Measurements from ENCODE around the gene CRISPLD2.
"Not testable (repeated sequence)": the region's sequence is repeated elsewhere in the genome, so short reads cannot be mapped to it uniquely, and the experiment has no call there.

CRISPLD2 gene

DNA sequence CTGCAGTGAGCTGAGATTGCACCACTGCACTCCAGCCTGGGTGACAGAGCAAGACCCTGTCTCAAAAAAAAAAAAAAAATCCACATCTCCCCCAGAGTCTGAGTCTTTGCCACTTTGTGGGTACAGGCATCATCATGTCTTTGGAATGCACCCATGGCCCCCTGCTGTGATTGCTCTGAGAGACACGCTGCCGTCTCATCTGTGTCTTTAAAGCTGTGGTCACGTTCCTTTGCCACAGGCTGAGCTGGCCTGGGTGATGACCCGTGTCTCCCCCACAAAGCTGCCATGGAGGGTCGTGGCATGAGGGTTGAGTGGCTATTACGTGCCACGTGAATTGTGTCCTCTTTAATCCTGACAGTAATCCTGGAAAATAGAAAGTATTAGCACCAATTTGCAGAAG, 20.2 kb downstream of the CRISPLD2 start:
- no peak for DNase-seq (ENCODE audit: low read depth)

DNA sequence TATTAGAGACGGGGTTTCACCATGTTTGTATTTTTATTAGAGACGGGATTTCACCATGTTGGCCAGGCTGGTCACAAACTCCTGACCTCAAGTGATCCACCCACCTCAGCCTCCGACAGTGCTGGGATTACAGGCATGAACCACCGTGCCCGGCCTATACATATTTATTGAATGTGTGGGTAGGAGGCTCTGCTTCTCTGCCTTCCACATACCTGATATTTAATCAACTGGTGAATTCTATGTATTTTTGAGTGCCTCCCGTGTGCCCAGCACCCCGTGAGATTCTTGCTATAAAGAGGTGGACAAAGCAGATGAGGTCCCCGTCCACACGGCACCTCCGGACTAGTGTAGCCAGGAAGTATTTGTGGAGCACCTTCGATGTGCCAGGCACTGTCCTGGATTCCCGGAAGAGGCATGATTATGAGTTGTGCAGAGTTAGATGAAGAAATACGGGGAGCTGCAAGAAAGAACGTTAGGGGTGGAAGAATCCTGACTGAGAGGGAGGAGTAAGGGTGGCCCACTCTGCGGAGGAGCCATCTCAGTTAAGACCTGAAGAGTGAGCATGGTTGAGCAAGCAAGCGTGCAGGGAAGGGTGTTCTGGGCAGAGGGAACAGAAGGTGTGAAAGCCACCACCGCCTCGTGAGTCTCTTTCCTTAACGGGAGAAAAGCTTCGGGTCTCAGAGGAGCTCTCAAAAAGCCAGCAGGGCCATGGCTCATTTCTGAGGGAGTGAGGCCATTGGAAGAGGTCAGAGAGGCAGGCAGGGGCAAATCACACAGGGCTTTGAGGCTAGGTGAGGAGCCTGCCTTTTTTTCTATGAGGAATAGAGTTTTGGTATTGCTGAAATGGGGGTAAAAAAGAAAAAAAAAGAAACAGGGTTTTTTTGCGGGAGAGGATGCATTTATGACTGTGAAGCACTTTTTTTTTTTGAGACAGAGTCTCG, 21.2 kb downstream of the CRISPLD2 start:
- no peak for DNase-seq (ENCODE audit: low read depth)

GRCh38 chr16:84841787-84842300, 22.1 kb downstream of the CRISPLD2 start:
- no peak for DNase-seq (ENCODE audit: low read depth)

DNA sequence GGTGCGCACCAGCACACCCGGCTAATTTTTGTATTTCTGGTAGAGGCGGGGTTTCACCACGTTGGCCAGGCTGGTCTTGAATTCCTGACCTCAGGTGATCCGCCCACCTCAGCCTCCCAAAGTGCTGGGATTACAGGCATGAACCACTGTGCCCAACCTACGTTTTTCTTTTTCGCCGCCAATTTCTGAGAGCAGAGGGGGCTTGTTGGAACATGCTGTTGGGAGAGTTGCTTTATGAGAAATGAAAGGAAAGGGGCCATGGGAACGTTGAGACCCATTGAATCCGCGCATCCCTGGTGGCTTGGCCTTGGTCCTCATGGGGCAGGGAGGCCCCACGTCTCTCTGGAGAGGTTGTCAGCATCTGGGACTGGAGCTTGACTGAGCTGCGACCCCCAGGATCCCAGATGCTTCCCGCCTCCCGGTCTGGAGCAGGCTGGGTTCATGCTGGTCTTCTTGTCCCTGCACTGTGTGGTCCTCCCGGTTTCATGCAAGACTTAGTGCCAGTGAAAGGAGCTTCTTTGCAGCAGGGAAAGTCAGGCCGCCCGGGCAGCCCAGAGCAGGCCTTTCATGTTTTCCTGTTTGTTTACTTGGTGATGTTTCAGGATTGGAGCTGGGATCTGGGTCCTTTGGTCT, 22.8 kb downstream of the CRISPLD2 start:
- no peak for DNase-seq (ENCODE audit: low read depth)

DNA sequence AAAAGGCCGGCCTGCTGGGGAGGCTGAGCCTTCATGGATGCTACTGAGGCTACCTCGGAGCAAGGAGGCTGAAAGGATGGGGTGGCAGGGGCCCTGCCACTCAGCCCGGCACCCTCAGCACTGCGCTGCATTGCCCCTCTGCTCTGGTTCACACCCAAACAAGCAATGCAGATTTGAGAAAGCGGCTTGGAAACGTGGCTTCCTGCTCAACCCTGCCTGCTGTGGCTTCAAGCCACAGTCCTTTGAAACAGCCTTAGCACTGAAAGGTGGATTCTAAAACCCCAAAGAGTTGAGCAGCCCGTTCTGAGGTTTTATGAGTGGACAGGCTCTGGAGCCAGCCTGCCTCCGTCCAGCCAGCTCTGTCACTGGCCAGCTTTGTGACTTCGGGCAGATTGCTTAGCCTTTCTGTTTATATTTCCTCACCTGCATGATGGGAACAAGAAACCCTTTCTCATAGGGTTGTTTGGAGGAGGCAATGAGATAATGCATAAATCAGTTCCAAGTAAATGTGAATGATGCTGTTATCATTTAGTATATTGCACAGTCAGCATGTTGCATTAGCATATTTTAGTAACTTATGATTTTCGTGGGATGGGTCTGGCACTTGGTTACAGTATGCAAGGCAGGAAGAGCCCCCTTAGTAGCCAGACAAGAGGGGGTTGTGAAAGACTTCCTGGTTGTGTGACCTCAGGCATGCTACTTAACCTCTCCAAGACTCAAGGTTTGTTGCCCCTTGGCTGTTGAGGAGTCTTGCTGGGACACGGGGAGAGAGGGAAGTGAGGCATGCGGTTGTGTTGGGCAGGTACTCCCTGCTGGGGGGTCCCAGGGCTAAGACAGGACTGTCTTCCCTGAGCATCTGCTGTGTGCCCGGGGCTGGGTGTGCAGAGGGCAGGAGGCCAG, 23.6 kb downstream of the CRISPLD2 start:
- DNase-seq (ENCODE audit: low read depth): no peak

GRCh38 chr16:84844049-84844350, 24.2 kb downstream of the CRISPLD2 start:
- DNase-seq (ENCODE audit: low read depth): no peak

- DNase-seq (ENCODE audit: low read depth): no peak
Observed at GRCh38 chr16:84844559-84845495, 25.0 kb downstream of the CRISPLD2 start.

DNA sequence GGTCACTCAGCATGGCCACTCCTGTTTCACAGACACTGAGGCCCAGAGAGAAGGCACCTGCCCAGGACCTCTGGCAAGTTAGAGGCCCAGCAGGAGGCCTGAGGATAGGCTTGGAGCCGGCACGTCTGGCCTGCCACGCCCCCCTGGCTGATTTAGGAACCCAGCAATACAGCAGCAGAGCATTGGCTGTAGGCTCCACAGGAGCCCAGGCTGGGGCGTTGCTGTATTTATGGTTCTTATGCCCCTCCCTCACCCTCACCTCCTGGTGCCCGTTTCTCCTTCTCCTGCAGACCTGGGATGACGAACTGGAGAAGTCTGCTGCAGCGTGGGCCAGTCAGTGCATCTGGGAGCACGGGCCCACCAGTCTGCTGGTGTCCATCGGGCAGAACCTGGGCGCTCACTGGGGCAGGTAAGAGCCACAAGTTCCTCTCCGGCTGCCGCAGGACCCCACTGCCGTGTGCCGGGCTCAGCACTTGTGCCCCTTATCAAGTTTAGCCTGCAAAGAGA, 25.8 kb downstream of the CRISPLD2 start:
- DNase-seq (ENCODE audit: low read depth): no peak

DNA sequence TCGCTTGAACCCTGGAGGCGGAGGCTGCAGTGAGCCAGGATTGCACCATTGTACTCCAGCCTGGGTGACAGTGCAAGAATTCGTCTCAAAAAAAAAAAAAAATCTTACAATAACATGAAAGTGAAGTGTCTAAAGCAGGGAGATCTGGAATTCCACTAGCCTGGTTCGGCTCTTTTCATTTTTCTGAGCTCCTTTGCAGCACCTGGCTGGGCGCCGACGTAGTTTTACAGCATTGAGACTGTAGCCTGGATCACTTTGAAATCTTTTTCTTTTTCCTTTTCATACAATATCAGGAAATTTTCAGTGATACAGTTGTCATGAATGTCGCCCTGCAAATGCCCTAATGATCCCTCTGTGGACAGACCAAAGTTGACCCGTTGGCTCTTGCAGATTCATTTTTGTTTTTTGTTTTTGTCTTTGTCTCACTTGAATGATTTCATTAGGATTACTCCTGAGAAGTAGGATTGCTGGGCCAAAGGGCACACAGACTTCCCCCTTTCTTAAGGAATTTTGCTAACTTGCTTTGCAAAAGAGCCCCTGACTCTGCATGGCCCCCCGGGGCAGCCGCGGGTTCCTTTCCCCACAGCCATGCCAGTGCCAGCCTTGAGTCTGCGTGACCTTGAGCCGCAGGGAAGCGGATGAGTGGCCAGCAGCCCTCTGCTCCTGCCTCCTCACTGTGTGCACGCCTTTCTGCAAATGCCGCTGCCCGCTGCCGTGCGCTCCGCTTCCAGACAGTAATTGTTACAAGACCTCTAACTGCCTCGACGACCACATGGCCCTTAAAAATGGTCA, 28.0 kb downstream of the CRISPLD2 start:
- no peak for DNase-seq (ENCODE audit: low read depth)

GRCh38 chr16:84848986-84849634, 29.3 kb downstream of the CRISPLD2 start:
- DNase-seq (ENCODE audit: low read depth): no peak

DNA sequence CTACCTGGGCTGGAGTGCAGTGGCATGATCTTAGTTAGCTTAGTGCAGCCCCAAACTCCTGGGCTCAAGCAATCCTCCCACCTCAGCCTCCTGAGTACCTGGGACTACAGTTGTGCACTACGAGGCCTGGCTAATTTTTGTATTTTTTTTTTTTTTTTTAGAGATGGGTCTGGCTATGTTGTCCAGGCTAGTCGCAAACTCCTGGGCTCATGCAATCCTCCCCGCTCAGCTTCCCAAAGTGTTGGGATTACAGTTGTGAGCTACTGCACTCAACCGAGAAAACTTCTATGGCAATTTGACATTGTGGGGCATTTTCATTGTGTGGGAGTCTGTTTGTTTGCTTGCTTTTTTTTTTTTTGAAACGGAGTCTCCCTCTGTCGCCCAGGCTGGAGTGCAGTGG, 30.0 kb downstream of the CRISPLD2 start:
- DNase-seq (ENCODE audit: low read depth): no peak

DNA sequence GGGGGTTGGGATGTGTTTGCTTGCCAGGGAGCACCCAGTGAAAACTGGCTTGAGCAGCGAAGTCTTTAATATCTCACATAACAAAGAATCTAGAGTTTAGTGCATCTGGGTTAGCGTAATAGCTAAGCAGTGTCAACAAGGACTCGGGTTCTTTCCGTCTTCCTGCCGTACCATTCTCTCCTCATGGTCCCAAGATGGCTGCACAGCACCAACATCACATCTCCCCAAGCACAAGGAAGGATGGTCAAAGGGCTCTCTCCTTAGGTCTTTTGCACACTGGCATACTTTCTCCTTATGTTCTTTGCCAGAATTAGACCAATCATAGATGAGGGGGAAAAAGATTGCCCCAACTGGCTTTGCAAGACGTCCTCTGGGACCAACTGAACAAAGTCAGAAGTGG, 30.9 kb downstream of the CRISPLD2 start:
- no peak for DNase-seq (ENCODE audit: low read depth)

DNA sequence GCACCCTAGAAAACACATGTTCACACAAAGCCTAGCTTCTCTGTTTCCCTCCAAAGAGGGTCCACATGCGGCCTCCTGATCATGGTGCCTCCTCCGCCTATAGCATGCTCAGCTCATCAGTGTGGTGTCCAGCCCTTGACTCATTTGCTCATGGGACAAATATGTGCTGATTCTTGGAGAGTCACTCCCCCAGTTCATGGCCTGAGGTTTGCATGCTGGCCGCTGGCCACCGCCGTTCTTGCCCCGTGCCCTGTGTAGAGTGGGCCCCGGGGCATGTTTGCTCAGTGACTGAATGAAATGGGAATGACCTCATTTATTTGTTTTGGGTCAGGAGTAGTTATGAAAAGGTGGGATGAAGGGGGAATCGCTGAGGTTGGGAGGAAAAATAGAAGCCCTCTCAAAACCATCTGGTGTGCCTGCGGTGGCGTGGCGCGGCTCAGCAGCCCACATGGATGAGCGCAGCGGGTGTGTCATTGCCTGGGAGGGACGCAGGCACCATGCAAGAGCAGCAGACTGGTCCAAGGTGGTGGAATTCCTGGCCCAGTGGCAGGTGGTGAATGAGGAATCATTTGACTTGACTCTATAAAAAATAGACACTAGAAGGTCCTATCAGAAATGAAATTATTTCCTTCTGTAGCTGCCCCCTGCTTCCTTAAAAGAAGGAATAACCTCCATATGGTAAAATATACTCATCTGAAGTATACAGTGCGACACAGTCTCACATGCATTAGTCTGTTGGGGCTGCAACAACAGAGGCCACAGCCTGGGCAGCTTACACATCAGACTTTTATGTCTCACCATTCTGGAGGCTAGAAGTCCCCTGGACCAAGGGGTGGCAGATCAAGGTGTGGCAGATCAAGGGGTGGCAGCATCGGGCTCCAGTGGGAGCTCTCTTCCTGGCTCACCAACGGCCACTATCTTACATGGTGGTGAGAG, 31.7 kb downstream of the CRISPLD2 start:
- no peak for DNase-seq (ENCODE audit: low read depth)

DNA sequence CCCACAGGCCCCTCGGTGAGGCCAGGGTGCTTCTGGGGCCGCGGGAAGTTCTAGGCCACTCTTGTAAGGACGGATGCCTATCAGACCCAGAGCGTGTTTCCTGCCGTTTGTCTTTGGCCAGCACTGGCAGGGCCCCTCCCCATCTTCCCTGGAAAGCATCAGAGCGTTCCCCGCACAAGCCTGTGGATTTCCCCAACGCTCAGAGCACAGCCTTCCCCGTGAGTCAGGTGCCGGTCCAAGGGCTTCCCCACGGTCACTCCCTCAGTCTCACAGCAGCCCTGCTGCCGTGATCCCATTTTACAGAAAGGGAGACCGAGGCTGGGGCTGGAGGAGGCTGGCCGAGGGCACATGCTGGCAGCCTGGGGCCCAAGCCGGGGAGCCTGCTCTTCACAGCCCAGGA, 33.7 kb downstream of the CRISPLD2 start:
- DNase-seq (ENCODE audit: low read depth): no peak

GRCh38 chr16:84854759-84855158, 35.0 kb downstream of the CRISPLD2 start:
- DNase-seq (ENCODE audit: low read depth): no peak

- DNase-seq (ENCODE audit: low read depth): not testable (repeated sequence)
Observed at GRCh38 chr16:84855435-84856202, 35.8 kb downstream of the CRISPLD2 start.

DNA sequence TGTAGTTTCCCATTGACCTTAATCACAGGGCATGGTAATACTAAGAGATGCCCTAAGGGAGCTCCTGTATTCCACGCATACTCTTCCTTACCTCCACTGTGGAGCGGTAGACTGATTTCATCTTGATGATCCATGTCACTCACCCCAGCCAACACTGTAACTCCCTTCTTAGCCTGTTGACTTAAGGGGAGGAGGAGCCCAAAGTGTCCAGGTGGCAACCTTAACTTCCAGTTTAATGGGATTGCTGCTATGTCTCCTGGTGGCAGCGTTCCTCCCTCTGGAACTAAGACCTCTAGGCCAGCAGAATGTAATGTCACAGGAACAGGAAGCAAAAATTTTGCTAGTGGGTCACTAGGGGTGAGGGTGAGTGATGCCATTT, 36.4 kb downstream of the CRISPLD2 start:
- DNase-seq (ENCODE audit: low read depth): not testable (repeated sequence)

GRCh38 chr16:84856811-84857210, 37.0 kb downstream of the CRISPLD2 start:
- DNase-seq (ENCODE audit: low read depth): not testable (repeated sequence)
